Measurements from ENCODE around the gene SLC25A4.

The SLC25A4 gene

GRCh38 chr4:185119927-185120630 lies 23.0 kb upstream of the SLC25A4 start:
- DNase-seq: no peak

GRCh38 chr4:185120631-185120946 lies 22.5 kb upstream of the SLC25A4 start:
- no peak for DNase-seq

- DNase-seq: no peak
Observed at GRCh38 chr4:185122681-185123345, 20.3 kb upstream of the SLC25A4 start.

GRCh38 chr4:185124006-185124405 lies 19.1 kb upstream of the SLC25A4 start:
- no peak for DNase-seq

- DNase-seq: peak in 1 of 56 donors; percentile 33
Observed at GRCh38 chr4:185127021-185127925, 15.8 kb upstream of the SLC25A4 start.

GRCh38 chr4:185128272-185129119 lies 14.6 kb upstream of the SLC25A4 start:
- DNase-seq: peak in 12 of 56 donors; percentile 5 to 75 (median 37)

GRCh38 chr4:185134307-185134869 lies 8.7 kb upstream of the SLC25A4 start:
- peak in 1 of 56 donors; percentile 10 for DNase-seq

GRCh38 chr4:185137233-185137925 lies 5.7 kb upstream of the SLC25A4 start:
- DNase-seq: no peak

GRCh38 chr4:185138161-185138560 lies 4.9 kb upstream of the SLC25A4 start:
- DNase-seq: no peak

GRCh38 chr4:185139736-185140135 lies 3.3 kb upstream of the SLC25A4 start:
- DNase-seq: no peak

- no peak for DNase-seq
Observed at GRCh38 chr4:185141777-185142176, 1.3 kb upstream of the SLC25A4 start.

- DNase-seq: peak in 3 of 56 donors; percentile 30 to 54 (median 49)
Observed at GRCh38 chr4:185142564-185142911, 528 bp upstream of the SLC25A4 start.

- DNase-seq: peak in 36 of 56 donors; percentile 10 to 71 (median 44)
Observed at GRCh38 chr4:185143601-185143969, 519 bp downstream of the SLC25A4 start.

- peak in 1 of 56 donors; percentile 16 for DNase-seq
Observed at GRCh38 chr4:185144601-185145240, 1.7 kb downstream of the SLC25A4 start.

GRCh38 chr4:185145572-185145971 lies 2.5 kb downstream of the SLC25A4 start:
- peak in 2 of 56 donors; percentile 9 to 20 for DNase-seq

- DNase-seq: no peak
Observed at GRCh38 chr4:185149392-185149791, 6.3 kb downstream of the SLC25A4 start.

GRCh38 chr4:185151296-185151695 lies 8.2 kb downstream of the SLC25A4 start:
- DNase-seq: no peak

- DNase-seq: no peak
Observed at GRCh38 chr4:185165605-185166063, 22.6 kb downstream of the SLC25A4 start.

- DNase-seq: no peak
Observed at GRCh38 chr4:185167234-185167633, 24.2 kb downstream of the SLC25A4 start.

Measured in nucleus accumbens (tissue), 56 donors.